Liver (tissue), 9 donors: ENCODE data around the gene ATG16L1. TPM values are rescaled to one million over a fixed set of nuclear protein-coding genes. Genes with fewer than 3 reads are reported as not detected.

ENCODE experiments used
- DNase-seq: peaks from one replicate; pipeline ENCODE4 v3.0.0-alpha.2; 2017; ENCODE audit warnings: low spot score
- H3K27ac ChIP-seq, 2 donors: one replicate each; pipeline ENCODE4 v1.7.0; 2013; ENCODE audit warnings: inconsistent platforms in 2 of 2, low read length in 2 of 2, control low read depth in 1 of 2, low read depth in 1 of 2, mild to moderate bottlenecking in 1 of 2
- H3K27me3 ChIP-seq, 4 donors: one replicate each; pipeline versions ENCODE4 v1.6.1 to v1.7.0; 2013; ENCODE audit warnings: low read length in 3 of 4, inconsistent platforms in 1 of 4, mild to moderate bottlenecking in 1 of 4, moderate library complexity in 1 of 4; ENCODE audit not compliant: control insufficient read depth in 4 of 4, insufficient read depth in 4 of 4
- H3K36me3 ChIP-seq, 4 donors: one replicate each; pipeline versions ENCODE4 v1.6.1 to v1.7.0; 2013; ENCODE audit warnings: low read length in 3 of 4, mild to moderate bottlenecking in 3 of 4, low read depth in 1 of 4, moderate library complexity in 1 of 4; ENCODE audit not compliant: control insufficient read depth in 4 of 4, insufficient read depth in 3 of 4
- H3K4me1 ChIP-seq, 4 donors: one replicate each; pipeline versions ENCODE4 v1.6.1 to v1.7.0; 2013; ENCODE audit warnings: low read length in 3 of 4, mild to moderate bottlenecking in 3 of 4, moderate library complexity in 1 of 4; ENCODE audit not compliant: control insufficient read depth in 4 of 4, insufficient read depth in 4 of 4
- H3K4me3 ChIP-seq, 3 donors: one replicate each; pipeline versions ENCODE4 v1.6.1 to v1.7.0; 2013; ENCODE audit warnings: low read length in 3 of 3, control low read depth in 1 of 3, low read depth in 1 of 3, mild to moderate bottlenecking in 1 of 3
- H3K9ac ChIP-seq, 2 donors: one replicate each; pipeline ENCODE4 v1.7.0; 2013; ENCODE audit warnings: low read length in 2 of 2, mild to moderate bottlenecking in 2 of 2, moderate library complexity in 2 of 2, control low read depth in 1 of 2, low read depth in 1 of 2
- H3K9me3 ChIP-seq, 4 donors: one replicate each; pipeline versions ENCODE4 v1.6.1 to v1.7.0; 2013; ENCODE audit warnings: low read length in 3 of 4; ENCODE audit not compliant: control insufficient read depth in 4 of 4
- GABPA ChIP-seq, 2 donors: IDR thresholded peaks in 1 of 2; conservative IDR thresholded peaks in 1 of 2; 2 replicates each; pipeline ENCODE4 v1.6.1; 2016; ENCODE audit warnings: antibody characterized with exemption in 2 of 2, mild to moderate bottlenecking in 1 of 2, moderate library complexity in 1 of 2
- HNF4G ChIP-seq: IDR thresholded peaks from 2 replicates; pipeline ENCODE4 v1.6.1; 2016; ENCODE audit warnings: antibody characterized with exemption
- RAD21 ChIP-seq, 2 donors: IDR thresholded peaks; 2 replicates each; pipeline ENCODE4 v1.6.1; 2016; ENCODE audit warnings: antibody characterized with exemption in 2 of 2, mild to moderate bottlenecking in 2 of 2
- TAF1 ChIP-seq: conservative IDR thresholded peaks from 2 replicates; pipeline ENCODE4 v1.6.1; 2016; ENCODE audit warnings: antibody characterized with exemption, mild to moderate bottlenecking
- WGBS: extraction: QIAGEN DNeasy Blood & Tissue Kit; methylation state at CpG from one replicate; pipeline ENCODE4 v1.1.7; 2013; 5-methylcytosine and 5-hydroxymethylcytosine counted together
- polyA plus RNA-seq, 2 donors: library from polyadenylated mRNA; stranded (reverse) in 1 of 2; unstranded in 1 of 2; fragments of 200-250 nt in 1 of 2; fragments of >200 nt in 1 of 2; fragmentation: Nextera tagmentation in 1 of 2; extraction: Ambion mirVana in 1 of 2; gene quantifications; one replicate each; pipeline versions ENCODE4 v1.2.1 to v1.2.3, GENCODE V29; 2013 to 2015
- total RNA-seq, 2 donors: library from RNA; depleted of rRNA; stranded (reverse); fragments of >200 nt; gene quantifications; one replicate each; pipeline ENCODE4 v1.2.3, GENCODE V29; 2014
- TF ChIP-seq, protein P1 (sequence below): fragments of 150-350 bp; IDR thresholded peaks from 2 replicates; pipeline ENCODE4 v1.5.1; 2017; ENCODE audit warnings: improper control_type of control experiment, low read depth, low read length; ENCODE audit not compliant: missing input control
- TF ChIP-seq, protein P2 (sequence below): IDR thresholded peaks from 2 replicates; pipeline ENCODE4 v1.6.1; 2016; ENCODE audit warnings: antibody characterized with exemption, mild to moderate bottlenecking
- TF ChIP-seq, protein P3 (sequence below): IDR thresholded peaks from 2 replicates; pipeline ENCODE4 v1.6.1; 2016; ENCODE audit warnings: antibody characterized with exemption
- donor health status: healthy.
- donor health status: healthy.
- donor health status: healthy.
- donor health status: healthy.
- donor health status: healthy.

Gene ATG16L1
- total and polyA plus RNA-seq, 4 donors = 6.4 to 22.8 (median 15.7) TPM

DNA sequence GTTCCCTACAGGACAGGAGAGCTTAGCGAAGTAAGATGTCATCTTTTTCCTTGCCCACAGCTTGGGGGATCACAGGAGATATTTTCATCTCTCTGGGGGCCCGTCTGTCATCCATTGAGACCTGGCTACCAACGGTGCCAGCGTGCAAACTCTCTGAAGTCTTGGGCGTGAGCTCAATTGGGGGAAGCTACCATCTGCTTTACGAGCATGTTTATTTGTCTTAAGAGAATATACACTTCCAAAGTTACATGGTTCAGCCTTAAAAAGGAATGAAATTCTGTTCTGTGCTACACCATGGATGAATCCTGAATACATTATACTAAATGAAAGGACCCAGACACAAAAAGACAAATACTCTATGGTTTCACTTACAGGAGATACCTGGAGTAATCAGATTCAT is 69.7 kb downstream of the ATG16L1 start:
- no peak for DNase-seq
- 88% methylated on average over 6 of the region's 6 CpGs for WGBS
- H3K27ac ChIP-seq = no peak overlapping the region
- H3K4me3 ChIP-seq = no peak overlapping the region
- H3K27me3 ChIP-seq = no peaks in the 10 kb centered on the region
- no peaks in the 10 kb centered on the region for H3K36me3 ChIP-seq
- no peak overlapping the region for H3K9ac ChIP-seq
- no peaks in the 10 kb centered on the region for H3K9me3 ChIP-seq
- TF ChIP-seq, protein P1, sequence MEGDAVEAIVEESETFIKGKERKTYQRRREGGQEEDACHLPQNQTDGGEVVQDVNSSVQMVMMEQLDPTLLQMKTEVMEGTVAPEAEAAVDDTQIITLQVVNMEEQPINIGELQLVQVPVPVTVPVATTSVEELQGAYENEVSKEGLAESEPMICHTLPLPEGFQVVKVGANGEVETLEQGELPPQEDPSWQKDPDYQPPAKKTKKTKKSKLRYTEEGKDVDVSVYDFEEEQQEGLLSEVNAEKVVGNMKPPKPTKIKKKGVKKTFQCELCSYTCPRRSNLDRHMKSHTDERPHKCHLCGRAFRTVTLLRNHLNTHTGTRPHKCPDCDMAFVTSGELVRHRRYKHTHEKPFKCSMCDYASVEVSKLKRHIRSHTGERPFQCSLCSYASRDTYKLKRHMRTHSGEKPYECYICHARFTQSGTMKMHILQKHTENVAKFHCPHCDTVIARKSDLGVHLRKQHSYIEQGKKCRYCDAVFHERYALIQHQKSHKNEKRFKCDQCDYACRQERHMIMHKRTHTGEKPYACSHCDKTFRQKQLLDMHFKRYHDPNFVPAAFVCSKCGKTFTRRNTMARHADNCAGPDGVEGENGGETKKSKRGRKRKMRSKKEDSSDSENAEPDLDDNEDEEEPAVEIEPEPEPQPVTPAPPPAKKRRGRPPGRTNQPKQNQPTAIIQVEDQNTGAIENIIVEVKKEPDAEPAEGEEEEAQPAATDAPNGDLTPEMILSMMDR = no peak
- no peak for TF ChIP-seq HNF4G
- TF ChIP-seq GABPA (IDR thresholded peaks at IDR 0.05 in 1 of 2, conservative IDR thresholded peaks at IDR 0.05 in 1 of 2) = no peak
- TF ChIP-seq TAF1 = no peak
- TF ChIP-seq, protein P2, sequence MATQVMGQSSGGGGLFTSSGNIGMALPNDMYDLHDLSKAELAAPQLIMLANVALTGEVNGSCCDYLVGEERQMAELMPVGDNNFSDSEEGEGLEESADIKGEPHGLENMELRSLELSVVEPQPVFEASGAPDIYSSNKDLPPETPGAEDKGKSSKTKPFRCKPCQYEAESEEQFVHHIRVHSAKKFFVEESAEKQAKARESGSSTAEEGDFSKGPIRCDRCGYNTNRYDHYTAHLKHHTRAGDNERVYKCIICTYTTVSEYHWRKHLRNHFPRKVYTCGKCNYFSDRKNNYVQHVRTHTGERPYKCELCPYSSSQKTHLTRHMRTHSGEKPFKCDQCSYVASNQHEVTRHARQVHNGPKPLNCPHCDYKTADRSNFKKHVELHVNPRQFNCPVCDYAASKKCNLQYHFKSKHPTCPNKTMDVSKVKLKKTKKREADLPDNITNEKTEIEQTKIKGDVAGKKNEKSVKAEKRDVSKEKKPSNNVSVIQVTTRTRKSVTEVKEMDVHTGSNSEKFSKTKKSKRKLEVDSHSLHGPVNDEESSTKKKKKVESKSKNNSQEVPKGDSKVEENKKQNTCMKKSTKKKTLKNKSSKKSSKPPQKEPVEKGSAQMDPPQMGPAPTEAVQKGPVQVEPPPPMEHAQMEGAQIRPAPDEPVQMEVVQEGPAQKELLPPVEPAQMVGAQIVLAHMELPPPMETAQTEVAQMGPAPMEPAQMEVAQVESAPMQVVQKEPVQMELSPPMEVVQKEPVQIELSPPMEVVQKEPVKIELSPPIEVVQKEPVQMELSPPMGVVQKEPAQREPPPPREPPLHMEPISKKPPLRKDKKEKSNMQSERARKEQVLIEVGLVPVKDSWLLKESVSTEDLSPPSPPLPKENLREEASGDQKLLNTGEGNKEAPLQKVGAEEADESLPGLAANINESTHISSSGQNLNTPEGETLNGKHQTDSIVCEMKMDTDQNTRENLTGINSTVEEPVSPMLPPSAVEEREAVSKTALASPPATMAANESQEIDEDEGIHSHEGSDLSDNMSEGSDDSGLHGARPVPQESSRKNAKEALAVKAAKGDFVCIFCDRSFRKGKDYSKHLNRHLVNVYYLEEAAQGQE = no peak
- TF ChIP-seq, protein P3, sequence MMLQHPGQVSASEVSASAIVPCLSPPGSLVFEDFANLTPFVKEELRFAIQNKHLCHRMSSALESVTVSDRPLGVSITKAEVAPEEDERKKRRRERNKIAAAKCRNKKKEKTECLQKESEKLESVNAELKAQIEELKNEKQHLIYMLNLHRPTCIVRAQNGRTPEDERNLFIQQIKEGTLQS = no peak
- no peaks in the 10 kb centered on the region for H3K4me1 ChIP-seq

DNA sequence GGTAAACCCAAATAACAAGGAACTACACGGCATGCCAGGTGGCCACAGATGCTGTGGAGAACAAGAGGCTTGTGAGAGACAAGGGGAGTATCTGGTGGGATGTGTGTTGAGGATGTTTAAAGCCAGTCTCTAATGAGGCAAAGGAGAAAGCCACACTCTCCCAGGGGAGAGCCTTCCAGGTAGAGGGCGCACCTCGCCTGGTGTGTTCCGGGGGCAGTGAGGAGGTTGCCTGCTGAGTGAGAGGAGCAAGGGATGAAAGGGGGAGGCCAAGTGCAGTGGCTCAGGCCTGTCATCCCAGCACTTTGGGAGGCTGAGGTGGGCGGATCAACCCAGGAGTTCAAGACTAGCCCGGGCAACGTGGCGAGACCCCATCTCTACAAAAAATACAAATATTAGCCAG is 72.4 kb downstream of the ATG16L1 start:
- WGBS = 91% methylated on average over 8 of the region's 8 CpGs
- no peak overlapping the region for H3K9ac ChIP-seq
- no peak for DNase-seq

More for the DNA sequence above, 72.4 kb downstream of the ATG16L1 start:
- no peaks in the 10 kb centered on the region for H3K36me3 ChIP-seq
- TF ChIP-seq RAD21 (IDR thresholded peaks at IDR 0.05) = peak; percentile 58 to 72
- TF ChIP-seq, protein P2 = no peak
- TF ChIP-seq, protein P1 = peak; percentile 20
- no peak overlapping the region for H3K27ac ChIP-seq
- no peaks in the 10 kb centered on the region for H3K9me3 ChIP-seq
- H3K4me3 ChIP-seq = no peak overlapping the region
- no peaks in the 10 kb centered on the region for H3K27me3 ChIP-seq
- H3K4me1 ChIP-seq = no peaks in the 10 kb centered on the region
